Measurements from ENCODE around the gene ADGRG2. TPM values are rescaled to one million over a fixed set of nuclear protein-coding genes. Genes with fewer than 3 reads are reported as not detected.
"Not testable (repeated sequence)": the region's sequence is repeated elsewhere in the genome, so short reads cannot be mapped to it uniquely, and the experiment has no call there.

Gene ADGRG2
- total RNA-seq, 2 experiments from 2014 or later: not detected

GRCh38 chrX:19091596-19091995 lies 30.7 kb downstream of the ADGRG2 start:
- CTCF ChIA-PET: no interaction called here
- POLR2A ChIA-PET: no interaction called here

GRCh38 chrX:19089555-19090040 lies 32.7 kb downstream of the ADGRG2 start:
- CTCF ChIA-PET: no interaction called here
- POLR2A ChIA-PET: no interaction called here

GRCh38 chrX:19086102-19086772 lies 36.0 kb downstream of the ADGRG2 start:
- ChIA-PET POLR2A (no interaction called here), CTCF (no interaction called here)

- POLR2A ChIA-PET: no interaction called here
- CTCF ChIA-PET: no interaction called here
These were observed 36.6 kb downstream of the ADGRG2 start for GRCh38 chrX:19085666-19086065.

GRCh38 chrX:19075754-19076153 lies 46.5 kb downstream of the ADGRG2 start:
- ChIA-PET CTCF (interaction anchor here (0.6 kb wide), 1 partner anchor 1377 kb away, joined by 3 read pairs; no protein-coding TSS in a partner anchor), POLR2A (no interaction called here)

- CTCF ChIA-PET: no interaction called here
These were observed 49.9 kb downstream of the ADGRG2 start for GRCh38 chrX:19072372-19072771.

GRCh38 chrX:19070555-19070994 lies 51.7 kb downstream of the ADGRG2 start:
- ChIA-PET CTCF (no interaction called here), POLR2A (no interaction called here)

More at GRCh38 chrX:19072372-19072771, 49.9 kb downstream of the ADGRG2 start:
- POLR2A ChIA-PET: no interaction called here

- POLR2A ChIA-PET, CTCF ChIA-PET: not testable (repeated sequence)
These were observed 55.3 kb downstream of the ADGRG2 start for GRCh38 chrX:19066987-19067386.

- ChIA-PET POLR2A (no interaction called here), CTCF (no interaction called here)
These were observed 56.7 kb downstream of the ADGRG2 start for GRCh38 chrX:19065535-19065934.

GRCh38 chrX:19064175-19064574 lies 58.1 kb downstream of the ADGRG2 start:
- ChIA-PET CTCF (no interaction called here), POLR2A (no interaction called here)

- ChIA-PET POLR2A (no interaction called here), CTCF (no interaction called here)
These were observed 59.2 kb downstream of the ADGRG2 start for GRCh38 chrX:19063030-19063429.

GRCh38 chrX:19059067-19059466 lies 63.2 kb downstream of the ADGRG2 start:
- ChIA-PET POLR2A (no interaction called here), CTCF (no interaction called here)

GRCh38 chrX:19057856-19058255 lies 64.4 kb downstream of the ADGRG2 start:
- ChIA-PET POLR2A (no interaction called here), CTCF (no interaction called here)

- ChIA-PET POLR2A (no interaction called here), CTCF (interaction anchor here (0.7 kb wide), 1 partner anchor 51 kb away, joined by 3 read pairs; no protein-coding TSS in a partner anchor)
These were observed 73.2 kb downstream of the ADGRG2 start for GRCh38 chrX:19049110-19049509.

- CTCF ChIA-PET: no interaction called here
- POLR2A ChIA-PET: no interaction called here
These were observed 75.7 kb downstream of the ADGRG2 start for GRCh38 chrX:19046343-19047215.

GRCh38 chrX:19040373-19040772 lies 81.9 kb downstream of the ADGRG2 start:
- ChIA-PET POLR2A (no interaction called here), CTCF (no interaction called here)

- POLR2A ChIA-PET: no interaction called here
- CTCF ChIA-PET: no interaction called here
These were observed 88.2 kb downstream of the ADGRG2 start for GRCh38 chrX:19034025-19034424.

GRCh38 chrX:19030805-19031204 lies 91.5 kb downstream of the ADGRG2 start:
- ChIA-PET POLR2A (no interaction called here), CTCF (no interaction called here)

- POLR2A ChIA-PET: no interaction called here
- CTCF ChIA-PET: no interaction called here
These were observed 93.7 kb downstream of the ADGRG2 start for GRCh38 chrX:19028560-19028959.

- POLR2A ChIA-PET: no interaction called here
- CTCF ChIA-PET: no interaction called here
These were observed 97.9 kb downstream of the ADGRG2 start for GRCh38 chrX:19024366-19024765.

- ChIA-PET POLR2A (no interaction called here), CTCF (no interaction called here)
These were observed 102.3 kb downstream of the ADGRG2 start for GRCh38 chrX:19019996-19020395.

All from activated CD8-positive, alpha-beta memory T cell treated with anti-CD3 and anti-CD28 coated beads for 36 hours (primary cell).